ENCODE data around the gene TBX2. TPM values are rescaled to one million over a fixed set of nuclear protein-coding genes. Genes with fewer than 3 reads are reported as not detected.

Gene TBX2
- total RNA-seq, 1 experiment from 2014 or later = 2.1 TPM

DNA sequence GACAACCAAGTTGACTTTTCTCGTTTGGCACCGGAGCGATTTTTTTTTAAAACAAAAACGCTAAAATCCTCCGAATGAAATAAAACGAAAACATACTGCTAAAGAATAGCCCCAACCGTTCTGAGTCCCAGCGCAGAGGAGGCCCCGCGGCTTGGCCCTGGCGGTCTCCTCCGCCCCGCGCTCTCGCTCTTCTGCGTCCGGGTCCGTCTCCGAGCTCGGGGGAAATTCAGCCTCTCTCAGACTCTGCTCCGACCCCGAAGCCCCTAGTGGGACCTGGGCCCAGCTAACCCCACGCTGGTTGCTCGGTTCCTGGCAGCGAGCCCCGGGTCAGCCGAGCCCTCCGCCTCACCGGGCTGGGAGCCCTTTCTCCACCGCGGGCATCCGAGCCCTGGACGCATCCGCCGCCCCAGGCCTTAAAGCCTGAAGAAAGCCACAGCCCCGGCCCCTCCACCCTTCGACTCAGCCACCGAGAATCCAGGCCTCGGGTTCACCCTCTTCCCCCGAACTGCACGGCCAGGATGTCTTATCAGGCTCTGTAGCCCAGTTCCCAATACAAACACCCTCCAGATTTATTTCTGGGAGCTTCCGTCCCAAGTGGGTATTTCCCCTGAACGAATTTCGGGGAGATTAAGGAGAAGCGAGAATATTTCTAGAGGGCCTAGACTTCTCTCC is 1.2 kb downstream of the TBX2 start:
- DNase-seq (ENCODE audit: low read depth) = no peak

DNA sequence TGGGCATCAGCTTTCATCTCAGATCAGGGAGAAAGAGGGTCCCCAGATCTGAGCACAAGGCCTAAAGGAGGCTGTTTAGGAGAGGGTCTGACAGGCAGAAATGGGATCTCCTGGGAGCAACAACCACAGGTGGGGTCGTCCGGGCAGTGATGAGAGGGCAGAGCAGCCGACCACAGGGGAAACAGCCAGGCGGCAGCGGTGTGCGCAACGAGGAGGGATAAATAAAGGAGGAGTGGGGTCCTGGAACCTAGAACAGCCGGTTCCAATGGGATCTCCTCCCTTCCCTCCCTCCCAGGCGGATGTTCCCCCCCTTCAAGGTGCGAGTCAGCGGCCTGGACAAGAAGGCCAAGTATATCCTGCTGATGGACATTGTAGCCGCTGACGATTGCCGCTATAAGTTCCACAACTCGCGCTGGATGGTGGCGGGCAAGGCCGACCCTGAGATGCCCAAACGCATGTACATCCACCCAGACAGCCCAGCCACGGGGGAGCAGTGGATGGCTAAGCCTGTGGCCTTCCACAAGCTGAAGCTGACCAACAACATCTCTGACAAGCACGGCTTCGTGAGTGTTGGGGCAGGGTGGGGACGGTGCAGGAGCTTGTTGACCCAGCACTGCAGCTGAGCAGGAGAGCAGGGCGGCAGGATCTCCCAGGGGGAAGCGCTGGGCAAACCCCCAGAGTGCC is 1.9 kb downstream of the TBX2 start:
- no peak for DNase-seq (ENCODE audit: low read depth)

DNA sequence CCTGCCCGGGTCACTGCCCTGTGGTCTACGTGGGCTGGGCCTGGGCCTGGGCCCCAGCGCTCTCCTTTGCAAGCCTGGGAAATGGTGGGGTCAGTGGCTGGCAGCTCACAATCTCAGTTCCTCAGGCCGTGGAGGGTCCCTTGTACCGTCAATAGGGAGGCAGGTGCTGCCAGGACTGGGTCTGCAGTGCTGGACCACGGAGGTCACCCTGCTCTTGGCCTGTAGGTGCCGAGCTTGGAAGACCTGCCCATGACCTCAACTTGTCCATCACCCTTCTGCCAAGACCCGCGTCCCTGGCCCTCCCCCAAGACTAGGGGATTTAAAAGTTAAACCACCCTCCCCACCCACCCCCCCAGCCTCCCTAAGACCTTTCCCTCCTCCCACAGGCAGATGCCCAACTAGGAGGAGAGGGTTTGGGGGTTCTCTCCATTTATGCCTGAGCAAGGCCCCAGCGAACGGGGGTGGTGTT is 2.5 kb downstream of the TBX2 start:
- no peak for DNase-seq (ENCODE audit: low read depth)

DNA sequence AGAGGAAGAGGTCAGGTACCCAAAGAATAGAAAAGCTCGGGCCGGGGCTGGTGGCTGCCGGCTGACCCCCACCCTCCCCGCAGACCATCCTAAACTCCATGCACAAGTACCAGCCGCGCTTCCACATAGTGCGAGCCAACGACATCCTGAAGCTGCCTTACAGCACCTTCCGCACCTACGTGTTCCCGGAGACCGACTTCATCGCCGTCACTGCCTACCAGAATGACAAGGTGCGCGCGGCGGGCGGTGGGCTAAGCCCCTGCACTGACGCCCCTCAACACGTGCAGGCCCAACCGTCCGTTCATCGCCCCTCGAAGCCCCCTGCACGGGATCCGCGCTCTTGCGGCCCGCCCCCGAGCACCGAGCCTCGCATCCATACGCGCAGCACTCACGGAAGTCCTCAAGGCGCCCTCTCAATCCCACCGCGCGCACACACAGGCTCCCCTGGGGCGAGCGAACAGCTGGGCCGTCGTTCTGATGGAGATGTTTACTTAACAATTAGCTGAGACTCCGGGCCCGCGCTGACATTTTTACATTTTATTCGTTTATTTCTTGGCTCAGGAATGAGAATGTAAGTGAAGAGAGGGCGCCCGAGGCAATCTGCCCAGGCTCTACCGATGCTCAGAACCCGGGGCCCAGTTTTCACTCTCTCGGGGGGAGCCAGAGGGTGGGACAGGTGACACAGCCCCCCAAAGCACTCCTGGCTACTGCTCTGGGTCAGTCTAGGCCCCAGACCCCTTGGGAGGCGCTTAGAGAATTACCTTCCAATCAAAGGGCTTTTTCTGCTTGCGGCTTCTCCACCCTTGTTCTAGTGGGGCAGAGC is 3.5 kb downstream of the TBX2 start:
- no peak for DNase-seq (ENCODE audit: low read depth)

DNA sequence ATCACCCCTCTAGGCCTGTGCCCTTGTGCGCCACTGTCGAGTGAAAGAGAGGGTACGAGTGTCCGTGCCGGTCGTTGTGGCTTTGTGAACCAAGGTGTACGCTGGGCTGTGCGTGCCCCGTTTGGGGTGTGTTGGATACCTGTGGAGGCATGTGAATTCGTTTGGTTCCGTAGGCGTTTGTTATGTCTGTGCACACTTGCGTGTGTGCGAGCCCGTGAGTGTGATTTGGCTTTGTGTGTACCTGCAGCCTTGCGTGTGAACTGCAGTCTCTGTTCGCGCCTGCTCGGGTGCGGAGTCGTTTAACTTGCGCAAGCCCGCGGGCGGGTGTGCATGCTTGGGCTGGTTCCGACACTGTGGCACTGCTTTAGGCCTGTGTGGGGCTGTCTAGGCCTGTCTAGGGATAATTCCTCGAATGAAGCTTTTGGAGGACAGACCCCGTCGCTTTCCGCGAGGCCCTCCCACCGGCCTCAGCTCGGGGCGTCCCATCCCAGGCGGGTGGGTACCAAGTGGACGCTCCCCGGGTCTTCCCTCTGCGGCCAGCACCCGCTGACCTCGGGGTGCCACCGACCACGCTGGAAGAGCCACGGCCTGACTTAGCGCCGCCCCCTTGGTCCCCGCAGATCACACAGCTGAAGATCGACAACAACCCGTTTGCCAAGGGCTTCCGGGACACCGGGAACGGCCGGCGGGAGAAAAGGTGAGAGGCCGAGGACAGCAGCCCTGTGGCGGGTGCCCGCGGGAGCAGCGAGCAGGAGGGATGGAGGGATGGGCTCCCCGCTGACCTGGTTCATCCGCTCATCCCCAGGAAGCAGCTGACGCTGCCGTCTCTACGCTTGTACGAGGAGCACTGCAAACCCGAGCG is 4.4 kb downstream of the TBX2 start:
- DNase-seq (ENCODE audit: low read depth) = no peak

DNA sequence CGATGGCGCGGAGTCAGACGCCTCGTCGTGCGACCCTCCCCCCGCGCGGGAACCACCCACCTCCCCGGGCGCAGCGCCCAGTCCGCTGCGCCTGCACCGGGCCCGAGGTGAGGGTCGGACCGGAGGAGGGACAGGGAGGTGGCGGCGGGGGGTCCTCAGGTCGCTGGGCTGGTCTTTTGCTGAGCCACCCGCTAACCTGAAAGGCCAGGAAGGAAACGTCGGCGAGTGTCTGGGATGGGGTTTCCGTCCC is 4.9 kb downstream of the TBX2 start:
- no peak for DNase-seq (ENCODE audit: low read depth)

DNA sequence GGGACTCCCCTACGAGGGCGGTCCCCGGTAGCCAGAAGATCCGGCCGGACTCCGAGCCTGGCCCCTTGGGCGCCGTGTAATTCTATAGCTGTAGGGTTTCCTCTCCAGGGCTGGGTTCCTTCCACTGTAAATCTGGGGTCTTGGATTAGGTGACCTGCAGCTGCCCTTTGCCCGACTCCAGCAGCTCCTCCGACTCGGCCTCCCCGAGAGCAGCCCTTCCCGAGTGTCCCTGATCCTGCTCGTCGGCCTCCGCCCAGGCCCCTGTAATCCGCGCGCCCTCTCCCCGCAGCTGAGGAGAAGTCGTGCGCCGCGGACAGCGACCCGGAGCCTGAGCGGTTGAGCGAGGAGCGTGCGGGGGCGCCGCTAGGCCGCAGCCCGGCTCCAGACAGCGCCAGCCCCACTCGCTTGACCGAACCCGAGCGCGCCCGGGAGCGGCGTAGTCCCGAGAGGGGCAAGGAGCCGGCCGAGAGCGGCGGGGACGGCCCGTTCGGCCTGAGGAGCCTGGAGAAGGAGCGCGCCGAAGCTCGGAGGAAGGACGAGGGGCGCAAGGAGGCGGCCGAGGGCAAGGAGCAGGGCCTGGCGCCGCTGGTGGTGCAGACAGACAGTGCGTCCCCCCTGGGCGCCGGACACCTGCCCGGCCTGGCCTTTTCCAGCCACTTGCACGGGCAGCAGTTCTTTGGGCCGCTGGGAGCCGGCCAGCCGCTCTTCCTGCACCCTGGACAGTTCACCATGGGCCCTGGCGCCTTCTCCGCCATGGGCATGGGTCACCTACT is 5.5 kb downstream of the TBX2 start:
- DNase-seq (ENCODE audit: low read depth) = no peak

DNA sequence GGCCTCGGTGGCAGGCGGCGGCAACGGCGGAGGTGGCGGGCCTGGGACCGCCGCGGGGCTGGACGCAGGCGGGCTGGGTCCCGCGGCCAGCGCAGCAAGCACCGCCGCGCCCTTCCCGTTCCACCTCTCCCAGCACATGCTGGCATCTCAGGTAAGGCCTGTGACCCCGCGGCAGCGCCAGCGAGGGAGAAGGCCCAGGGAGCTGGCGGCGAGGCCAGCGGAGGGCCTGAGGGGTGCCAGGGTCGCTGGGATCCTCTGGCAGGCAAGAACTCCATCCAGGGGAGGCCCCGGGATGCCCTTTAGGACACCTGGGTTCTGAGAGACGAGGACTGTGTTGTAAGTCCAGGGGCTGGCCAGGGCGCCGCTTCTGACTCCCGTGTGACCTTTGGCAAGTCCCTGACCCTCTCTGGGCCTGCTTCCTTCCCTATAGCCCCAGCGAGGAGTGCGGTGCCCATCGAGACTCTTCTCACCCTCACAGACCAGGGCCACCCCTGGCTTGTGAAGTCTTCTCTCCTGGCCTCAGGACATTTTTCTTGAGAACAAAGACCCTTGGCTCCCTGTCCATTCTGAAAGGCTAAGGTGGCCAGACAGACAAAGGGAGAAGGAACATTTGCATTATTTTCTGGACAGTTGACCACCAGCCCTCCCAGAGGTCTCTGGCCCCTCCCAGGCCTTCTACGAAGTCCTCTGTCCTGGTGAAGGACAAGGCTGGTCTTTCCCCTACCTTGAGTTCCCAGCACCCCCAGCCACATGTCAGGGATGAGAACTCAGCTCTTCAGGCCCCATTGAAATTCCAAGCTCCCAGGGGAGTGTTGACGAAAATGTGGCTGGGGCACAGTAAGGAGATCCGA is 6.3 kb downstream of the TBX2 start:
- no peak for DNase-seq (ENCODE audit: low read depth)

DNA sequence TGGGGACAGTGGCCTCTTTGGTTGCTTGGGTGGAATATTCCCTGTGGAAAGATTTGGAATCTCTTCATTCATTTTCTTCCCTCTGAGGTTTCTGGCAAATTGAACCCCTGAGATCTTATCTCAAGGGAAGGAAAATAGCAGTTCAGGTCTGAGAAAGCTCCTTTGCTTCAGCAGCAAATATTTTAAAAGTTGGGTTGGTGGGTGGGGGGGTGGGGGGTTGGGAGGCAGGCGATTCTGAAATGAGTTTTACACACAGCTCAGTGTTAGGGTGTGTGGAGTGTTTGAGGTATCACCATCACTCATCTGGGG is 6.8 kb downstream of the TBX2 start:
- no peak for DNase-seq (ENCODE audit: low read depth)

DNA sequence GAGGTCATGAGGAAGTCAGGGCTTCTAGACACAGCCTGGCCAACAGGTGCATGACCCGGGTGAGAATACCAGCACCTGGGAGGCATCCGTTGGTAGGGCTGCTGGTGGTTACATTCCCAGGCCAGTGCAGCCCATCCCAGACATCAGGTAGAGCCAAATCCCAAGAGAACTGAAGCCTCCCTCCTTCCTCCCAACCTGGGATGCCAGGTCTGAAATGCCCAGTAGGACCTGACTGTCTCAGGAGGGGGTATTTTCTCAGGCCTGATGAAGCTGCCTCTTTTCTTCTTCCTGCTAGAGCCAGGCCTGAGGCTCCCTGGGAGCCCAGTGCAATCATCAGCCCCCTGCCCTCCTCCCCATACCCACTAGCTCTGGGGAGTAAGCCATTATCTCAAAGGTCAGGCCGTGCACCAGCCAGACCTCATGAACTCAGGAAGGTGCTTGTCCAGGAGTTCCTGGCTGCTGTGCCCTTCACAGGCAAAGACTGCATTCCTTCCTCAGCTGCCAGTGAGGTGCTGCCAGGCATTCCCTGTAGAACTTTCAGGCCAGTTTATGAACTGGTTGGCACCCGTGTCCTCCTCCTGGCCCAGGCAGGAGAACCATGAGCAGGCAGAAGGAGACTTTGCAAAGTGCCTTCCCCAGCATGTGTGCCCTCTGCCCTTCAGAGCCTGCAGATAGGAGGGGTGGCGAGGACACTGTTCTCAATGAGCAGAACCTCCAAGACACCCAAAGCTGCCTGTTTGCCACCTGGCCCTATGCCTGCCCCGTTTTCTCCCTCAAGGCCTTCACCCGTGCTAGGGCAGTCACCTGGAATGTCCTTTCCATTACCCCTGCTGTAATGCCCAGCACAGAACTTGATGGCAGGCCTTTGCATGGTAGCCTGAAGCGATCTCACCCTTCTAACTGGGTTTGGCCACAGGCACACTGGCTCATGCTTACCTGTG is 7.6 kb downstream of the TBX2 start:
- no peak for DNase-seq (ENCODE audit: low read depth)

DNA sequence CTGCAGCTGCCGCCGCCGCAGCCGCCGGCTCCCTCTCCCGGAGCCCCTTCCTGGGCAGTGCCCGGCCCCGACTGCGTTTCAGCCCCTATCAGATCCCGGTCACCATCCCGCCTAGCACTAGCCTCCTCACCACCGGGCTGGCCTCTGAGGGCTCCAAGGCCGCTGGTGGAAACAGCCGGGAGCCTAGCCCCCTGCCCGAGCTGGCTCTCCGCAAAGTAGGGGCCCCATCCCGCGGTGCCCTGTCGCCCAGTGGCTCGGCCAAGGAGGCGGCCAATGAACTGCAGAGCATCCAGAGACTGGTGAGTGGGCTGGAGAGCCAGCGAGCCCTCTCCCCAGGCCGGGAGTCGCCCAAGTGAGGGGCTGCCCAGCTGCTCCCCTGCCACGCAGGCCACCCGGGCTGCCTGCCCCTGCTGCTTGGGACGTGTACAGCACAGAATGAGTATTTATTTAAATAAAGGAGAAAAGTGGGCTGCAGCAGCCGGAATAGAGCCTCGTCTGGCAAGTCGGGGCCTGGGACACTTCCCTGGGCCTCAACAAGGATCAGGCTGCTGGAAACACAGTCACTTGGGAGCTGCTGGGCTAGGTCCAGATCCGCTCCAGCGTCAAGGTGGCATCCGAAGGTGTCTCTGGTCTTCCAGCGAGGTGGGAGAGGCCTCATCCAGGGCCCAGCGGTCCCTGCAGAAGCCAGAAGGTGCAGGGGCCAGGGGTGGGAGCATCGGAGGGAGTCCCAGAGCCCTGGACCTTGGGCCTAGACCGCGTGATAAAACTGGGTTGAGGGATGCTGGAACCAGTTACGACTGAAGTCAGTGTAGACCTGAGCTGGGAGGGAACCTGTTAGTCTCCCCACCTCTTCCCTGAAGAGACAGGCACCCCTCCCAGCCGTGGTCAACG is 8.8 kb downstream of the TBX2 start:
- no peak for DNase-seq (ENCODE audit: low read depth)

DNA sequence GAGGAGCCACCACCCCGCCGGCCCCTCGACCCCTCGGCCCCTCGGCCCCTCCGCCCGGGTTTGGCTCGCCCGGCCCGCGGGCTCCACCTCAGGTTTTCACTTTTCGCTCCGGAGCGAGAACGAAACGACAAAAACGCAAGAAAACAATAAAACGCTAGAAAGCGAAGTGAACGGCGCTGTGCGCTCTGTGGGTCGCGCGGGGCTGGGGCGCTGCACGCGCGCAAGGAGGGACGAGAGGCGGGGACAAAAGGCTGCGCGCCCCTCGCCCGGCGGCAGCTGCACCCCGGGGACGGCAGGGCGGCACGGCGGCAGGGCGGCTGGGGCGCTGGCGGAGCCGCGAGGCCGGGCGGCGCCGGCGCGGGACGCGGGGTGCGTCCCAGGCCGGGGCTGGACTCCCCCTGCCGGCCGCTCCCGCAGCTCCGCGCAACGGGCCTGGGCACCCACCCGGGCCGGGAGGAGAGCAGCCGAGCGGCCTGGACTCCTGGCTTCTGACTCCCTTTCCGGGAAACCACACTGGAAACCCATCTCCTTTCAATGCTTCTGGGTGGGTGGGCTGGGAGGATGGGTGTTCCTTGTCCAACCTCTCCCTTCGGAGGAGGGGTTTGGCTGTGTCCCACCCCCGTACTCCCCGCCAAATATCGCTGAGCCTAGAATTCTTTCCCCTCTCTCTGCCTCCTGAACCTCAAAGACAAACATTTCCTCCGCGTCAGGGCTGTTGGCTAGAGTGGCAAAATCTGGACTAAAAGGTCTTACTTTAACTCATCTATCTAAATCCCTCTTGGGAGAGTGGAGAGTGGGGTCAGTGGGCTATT is 9.9 kb downstream of the TBX2 start:
- no peak for DNase-seq (ENCODE audit: low read depth)

DNA sequence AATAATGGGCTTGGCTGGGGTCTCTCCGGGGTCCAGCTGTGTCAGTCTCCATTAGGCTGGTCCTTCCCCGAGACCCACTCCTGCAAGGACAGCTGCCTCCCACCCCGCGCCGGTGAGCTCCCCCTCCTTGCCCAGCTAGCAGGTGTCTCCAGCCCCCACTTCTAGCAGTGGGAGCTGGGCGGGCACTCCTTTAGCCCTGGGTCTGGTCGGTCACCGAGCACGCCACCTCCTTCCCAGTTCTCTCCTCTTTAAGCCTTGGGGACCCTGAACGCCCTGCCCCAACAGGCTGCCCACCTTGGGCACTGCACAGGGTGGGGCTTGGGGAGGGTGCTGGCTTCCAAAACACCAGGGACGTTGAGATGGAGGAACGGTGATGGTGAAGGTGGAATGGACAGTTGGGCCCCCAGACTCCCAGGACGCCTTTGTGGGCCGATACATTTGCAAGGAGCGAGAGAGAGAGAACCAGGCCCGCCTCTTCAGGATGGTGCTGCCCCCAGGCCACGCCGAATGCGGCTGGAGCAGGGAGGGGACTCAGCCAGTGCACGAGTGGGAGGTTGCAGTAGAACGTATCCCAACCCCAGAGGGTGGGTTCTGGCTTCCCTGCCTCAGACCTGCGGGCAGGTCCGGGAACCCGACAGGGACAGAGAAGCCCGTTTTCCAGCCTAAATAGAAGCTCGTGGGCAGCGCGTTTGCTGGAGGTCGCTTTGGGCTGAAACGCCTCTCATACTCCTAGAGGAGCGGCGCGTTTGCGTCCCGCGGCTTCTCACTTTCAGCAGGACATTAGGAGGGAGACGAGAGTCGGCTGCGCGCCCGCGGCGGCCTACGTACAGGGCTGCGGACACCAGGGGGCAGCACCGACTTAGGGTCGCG is 10.7 kb downstream of the TBX2 start:
- no peak for DNase-seq (ENCODE audit: low read depth)

DNA sequence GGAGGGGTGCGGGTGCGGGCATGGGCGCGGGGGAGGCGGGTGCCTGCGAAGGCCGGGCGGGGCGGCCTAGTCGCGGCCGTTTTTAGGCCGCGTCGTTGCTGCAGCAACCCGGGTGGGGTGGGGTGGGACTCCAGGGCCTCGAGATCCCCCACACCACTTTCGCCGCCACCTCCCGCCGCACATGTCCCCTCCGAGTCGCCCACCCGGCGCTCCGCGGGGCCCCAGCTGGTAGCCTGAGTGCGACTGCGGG is 11.3 kb downstream of the TBX2 start:
- DNase-seq (ENCODE audit: low read depth) = no peak

DNA sequence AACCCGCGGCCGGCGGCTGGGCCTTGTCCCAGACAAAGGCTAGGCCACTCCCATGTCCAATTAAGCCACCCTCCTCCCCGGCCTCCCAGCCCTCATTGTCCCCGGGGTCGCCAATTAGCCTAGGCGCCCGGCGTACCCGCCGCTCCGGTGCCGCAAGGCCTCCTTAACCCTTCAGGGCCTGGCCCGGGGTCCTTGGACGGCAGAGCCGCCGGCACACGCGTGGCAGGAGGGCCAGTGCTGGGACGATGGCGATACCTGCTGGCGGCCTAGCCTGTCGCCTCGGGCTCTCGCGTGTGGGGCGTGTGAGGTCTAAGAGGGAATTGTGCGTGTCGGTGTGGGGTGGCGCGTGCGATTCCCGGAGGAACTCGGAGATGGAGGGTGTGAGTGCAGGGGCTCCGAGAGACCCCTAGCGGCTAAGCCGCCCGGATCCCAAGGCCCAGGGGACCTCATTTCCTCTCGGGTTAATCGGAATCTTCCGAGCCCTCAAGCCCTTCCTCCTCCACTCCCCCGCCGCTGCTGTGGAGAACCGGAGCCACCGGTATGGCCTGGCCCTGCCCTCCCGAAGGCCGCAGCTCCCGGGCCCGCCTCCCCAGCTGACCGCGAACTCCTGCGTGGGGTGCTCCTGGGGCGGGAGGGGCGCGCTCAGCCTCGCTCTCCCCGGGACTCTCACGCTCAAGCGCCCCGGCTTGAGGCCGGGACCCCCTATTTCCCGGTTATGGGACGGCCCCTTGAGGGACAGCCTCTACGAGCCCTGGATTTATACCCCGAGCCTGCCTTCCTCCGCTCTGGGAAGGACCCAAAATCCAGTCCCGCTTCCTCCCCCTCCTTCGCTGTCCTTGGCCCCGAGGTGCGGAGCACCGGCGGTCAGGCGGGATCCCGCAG is 11.9 kb downstream of the TBX2 start:
- DNase-seq (ENCODE audit: low read depth) = no peak

Data from HT1080 (cell line).